ENCODE results near the gene TTC33.

DNA sequence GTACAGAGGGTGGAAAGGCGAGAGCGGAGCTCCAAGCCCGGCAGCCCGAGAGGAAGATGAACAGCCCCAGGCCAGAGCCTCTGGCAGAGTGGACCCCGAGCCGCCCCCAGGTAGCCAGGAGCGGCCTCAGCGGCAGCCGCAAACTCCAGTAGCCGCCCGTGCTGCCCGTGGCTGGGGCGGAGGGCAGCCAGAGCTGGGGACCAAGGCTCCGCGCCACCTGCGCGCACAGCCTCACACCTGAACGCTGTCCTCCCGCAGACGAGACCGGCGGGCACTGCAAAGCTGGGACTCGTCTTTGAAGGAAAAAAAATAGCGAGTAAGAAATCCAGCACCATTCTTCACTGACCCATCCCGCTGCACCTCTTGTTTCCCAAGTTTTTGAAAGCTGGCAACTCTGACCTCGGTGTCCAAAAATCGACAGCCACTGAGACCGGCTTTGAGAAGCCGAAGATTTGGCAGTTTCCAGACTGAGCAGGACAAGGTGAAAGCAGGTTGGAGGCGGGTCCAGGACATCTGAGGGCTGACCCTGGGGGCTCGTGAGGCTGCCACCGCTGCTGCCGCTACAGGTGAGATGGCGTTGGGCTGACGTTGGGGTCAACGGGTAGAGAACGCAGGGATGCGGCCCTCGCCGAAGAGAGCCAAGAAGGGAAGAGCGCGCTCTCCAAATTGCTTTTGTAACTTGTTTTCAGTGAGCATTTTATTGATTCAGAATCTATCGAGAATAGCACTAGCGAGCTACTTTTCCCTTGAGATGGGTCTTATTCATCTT is 75.7 kb downstream of the TTC33 start, which contains the start of gene PTGER4:
- TF ChIP-seq RAD21 (IDR thresholded peaks at IDR 0.05; ENCODE audit: low read depth) (no peak), CEBPB (IDR thresholded peaks at IDR 0.05) (no peak), TAF1 (IDR thresholded peaks at IDR 0.05; ENCODE audit: low read depth) (peak; percentile 76), YY1 (IDR thresholded peaks at IDR 0.05; ENCODE audit: low read depth) (no peak), CREB1 (IDR thresholded peaks at IDR 0.05; ENCODE audit: low read depth) (no peak), TEAD4 (IDR thresholded peaks at IDR 0.05) (no peak), FOXM1 (IDR thresholded peaks at IDR 0.05; ENCODE audit: borderline replicate concordance, low read depth) (no peak), ZBTB7A (IDR thresholded peaks at IDR 0.05; ENCODE audit: low read depth) (no peak), EP300 (IDR thresholded peaks at IDR 0.05; ENCODE audit: borderline replicate concordance) (no peak), NFIC (IDR thresholded peaks at IDR 0.05) (no peak), EGR1 (IDR thresholded peaks at IDR 0.05) (no peak)
- TF ChIP-seq, protein P1, sequence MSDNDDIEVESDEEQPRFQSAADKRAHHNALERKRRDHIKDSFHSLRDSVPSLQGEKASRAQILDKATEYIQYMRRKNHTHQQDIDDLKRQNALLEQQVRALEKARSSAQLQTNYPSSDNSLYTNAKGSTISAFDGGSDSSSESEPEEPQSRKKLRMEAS (IDR thresholded peaks at IDR 0.05) = peak; percentile 78
- TF ChIP-seq, protein P2, sequence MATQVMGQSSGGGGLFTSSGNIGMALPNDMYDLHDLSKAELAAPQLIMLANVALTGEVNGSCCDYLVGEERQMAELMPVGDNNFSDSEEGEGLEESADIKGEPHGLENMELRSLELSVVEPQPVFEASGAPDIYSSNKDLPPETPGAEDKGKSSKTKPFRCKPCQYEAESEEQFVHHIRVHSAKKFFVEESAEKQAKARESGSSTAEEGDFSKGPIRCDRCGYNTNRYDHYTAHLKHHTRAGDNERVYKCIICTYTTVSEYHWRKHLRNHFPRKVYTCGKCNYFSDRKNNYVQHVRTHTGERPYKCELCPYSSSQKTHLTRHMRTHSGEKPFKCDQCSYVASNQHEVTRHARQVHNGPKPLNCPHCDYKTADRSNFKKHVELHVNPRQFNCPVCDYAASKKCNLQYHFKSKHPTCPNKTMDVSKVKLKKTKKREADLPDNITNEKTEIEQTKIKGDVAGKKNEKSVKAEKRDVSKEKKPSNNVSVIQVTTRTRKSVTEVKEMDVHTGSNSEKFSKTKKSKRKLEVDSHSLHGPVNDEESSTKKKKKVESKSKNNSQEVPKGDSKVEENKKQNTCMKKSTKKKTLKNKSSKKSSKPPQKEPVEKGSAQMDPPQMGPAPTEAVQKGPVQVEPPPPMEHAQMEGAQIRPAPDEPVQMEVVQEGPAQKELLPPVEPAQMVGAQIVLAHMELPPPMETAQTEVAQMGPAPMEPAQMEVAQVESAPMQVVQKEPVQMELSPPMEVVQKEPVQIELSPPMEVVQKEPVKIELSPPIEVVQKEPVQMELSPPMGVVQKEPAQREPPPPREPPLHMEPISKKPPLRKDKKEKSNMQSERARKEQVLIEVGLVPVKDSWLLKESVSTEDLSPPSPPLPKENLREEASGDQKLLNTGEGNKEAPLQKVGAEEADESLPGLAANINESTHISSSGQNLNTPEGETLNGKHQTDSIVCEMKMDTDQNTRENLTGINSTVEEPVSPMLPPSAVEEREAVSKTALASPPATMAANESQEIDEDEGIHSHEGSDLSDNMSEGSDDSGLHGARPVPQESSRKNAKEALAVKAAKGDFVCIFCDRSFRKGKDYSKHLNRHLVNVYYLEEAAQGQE (IDR thresholded peaks at IDR 0.05; ENCODE audit: low read depth) = no peak
- TF ChIP-seq, protein P3, sequence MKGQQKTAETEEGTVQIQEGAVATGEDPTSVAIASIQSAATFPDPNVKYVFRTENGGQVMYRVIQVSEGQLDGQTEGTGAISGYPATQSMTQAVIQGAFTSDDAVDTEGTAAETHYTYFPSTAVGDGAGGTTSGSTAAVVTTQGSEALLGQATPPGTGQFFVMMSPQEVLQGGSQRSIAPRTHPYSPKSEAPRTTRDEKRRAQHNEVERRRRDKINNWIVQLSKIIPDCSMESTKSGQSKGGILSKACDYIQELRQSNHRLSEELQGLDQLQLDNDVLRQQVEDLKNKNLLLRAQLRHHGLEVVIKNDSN (IDR thresholded peaks at IDR 0.05) = no peak
